Suprapubic skin (tissue), 3 donors: Measurements from ENCODE around the gene NID2.

Source experiments
- EP300 ChIP-seq: sonication (generic); formaldehyde crosslinking; IDR thresholded peaks from one replicate; pipeline ENCODE4 v1.6.1; 2017; ENCODE audit warnings: antibody characterized with exemption
- TF ChIP-seq, protein P1 (sequence below), 2 donors: fragments of 200-600 bp in 1 of 2; fragments of 450-650 bp in 1 of 2; sonication (generic) in 1 of 2; IDR thresholded peaks; one replicate each; pipeline ENCODE4 v1.5.1; 2016 to 2019; ENCODE audit warnings: antibody characterized with exemption in 2 of 2, mild to moderate bottlenecking in 1 of 2, moderate library complexity in 1 of 2

DNA sequence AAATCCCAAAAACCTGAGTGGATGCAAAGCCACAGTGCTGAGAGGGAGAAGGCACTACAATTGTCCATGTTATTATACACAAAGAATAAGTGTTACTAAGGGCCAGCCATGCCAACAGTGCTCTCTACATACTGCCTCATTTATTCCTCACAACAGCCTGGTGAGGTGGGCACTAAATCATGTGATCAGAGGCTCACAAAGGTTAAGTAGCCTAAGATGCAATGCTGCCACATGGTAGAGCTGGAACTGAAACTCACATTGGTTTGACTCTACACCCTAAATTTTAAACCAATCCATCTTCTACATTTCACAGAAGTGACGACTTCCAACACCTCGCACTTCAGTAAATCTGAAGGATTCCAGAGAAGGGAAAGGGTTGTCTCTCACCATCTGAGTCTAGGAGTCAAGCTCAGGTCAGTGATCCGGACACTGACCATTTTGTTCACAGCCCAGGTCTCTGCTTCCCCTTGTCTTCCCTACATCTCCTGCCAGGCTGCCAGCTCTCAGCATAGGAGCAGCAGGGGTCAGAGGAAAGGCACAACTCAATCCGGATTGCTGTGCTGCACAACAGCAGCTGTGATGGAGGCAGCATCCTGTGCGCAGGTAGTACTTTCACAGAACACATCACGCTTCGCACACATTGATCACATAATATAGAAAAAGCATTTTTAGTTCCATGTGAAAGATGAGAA lies 29.6 kb downstream of the NID2 start:
- TF ChIP-seq, protein P1, sequence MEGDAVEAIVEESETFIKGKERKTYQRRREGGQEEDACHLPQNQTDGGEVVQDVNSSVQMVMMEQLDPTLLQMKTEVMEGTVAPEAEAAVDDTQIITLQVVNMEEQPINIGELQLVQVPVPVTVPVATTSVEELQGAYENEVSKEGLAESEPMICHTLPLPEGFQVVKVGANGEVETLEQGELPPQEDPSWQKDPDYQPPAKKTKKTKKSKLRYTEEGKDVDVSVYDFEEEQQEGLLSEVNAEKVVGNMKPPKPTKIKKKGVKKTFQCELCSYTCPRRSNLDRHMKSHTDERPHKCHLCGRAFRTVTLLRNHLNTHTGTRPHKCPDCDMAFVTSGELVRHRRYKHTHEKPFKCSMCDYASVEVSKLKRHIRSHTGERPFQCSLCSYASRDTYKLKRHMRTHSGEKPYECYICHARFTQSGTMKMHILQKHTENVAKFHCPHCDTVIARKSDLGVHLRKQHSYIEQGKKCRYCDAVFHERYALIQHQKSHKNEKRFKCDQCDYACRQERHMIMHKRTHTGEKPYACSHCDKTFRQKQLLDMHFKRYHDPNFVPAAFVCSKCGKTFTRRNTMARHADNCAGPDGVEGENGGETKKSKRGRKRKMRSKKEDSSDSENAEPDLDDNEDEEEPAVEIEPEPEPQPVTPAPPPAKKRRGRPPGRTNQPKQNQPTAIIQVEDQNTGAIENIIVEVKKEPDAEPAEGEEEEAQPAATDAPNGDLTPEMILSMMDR (IDR thresholded peaks at IDR 0.05): no peak
- no peak for TF ChIP-seq EP300
